Measurements from ENCODE around the gene MGAT4A.

MGAT4A gene

DNA sequence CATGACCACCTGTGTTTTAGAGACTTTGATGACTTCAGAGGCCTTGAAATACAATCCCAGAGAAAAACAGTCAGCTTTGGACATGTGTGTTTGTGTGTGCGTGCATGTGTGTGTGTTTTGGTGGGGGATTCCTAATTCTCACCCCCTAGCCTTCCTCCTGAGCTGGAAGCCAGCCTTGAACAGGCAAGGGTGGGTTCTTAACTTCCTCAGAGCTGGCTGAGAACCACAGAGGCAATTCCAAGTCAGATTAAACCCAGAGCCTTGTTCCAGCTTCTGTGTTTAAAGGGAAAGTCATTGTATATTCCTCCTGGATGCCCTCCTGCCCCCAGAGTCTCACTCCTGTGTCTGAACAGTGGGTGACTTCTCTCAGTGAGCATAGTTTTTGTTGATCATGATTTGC lies 45.2 kb upstream of the MGAT4A start:
- H3K4me3 ChIP-seq (ENCODE audit: low read depth, low read length) = no peak overlapping the region
- no peak for DNase-seq
- TF ChIP-seq, protein P1, sequence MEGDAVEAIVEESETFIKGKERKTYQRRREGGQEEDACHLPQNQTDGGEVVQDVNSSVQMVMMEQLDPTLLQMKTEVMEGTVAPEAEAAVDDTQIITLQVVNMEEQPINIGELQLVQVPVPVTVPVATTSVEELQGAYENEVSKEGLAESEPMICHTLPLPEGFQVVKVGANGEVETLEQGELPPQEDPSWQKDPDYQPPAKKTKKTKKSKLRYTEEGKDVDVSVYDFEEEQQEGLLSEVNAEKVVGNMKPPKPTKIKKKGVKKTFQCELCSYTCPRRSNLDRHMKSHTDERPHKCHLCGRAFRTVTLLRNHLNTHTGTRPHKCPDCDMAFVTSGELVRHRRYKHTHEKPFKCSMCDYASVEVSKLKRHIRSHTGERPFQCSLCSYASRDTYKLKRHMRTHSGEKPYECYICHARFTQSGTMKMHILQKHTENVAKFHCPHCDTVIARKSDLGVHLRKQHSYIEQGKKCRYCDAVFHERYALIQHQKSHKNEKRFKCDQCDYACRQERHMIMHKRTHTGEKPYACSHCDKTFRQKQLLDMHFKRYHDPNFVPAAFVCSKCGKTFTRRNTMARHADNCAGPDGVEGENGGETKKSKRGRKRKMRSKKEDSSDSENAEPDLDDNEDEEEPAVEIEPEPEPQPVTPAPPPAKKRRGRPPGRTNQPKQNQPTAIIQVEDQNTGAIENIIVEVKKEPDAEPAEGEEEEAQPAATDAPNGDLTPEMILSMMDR (IDR thresholded peaks at IDR 0.05; ENCODE audit: low read depth, low read length, missing control alignments) = no peak
- H3K36me3 ChIP-seq (replicated peaks) = no peaks in the 10 kb centered on the region
- H3K27me3 ChIP-seq (replicated peaks) = no peaks in the 10 kb centered on the region
- no peak overlapping the region for H3K27ac ChIP-seq
- in situ Hi-C loops (cut with HindIII; ENCODE audit: low pct_ligation_motif_present, low sequenced_read_pairs) = no loop called here

DNA sequence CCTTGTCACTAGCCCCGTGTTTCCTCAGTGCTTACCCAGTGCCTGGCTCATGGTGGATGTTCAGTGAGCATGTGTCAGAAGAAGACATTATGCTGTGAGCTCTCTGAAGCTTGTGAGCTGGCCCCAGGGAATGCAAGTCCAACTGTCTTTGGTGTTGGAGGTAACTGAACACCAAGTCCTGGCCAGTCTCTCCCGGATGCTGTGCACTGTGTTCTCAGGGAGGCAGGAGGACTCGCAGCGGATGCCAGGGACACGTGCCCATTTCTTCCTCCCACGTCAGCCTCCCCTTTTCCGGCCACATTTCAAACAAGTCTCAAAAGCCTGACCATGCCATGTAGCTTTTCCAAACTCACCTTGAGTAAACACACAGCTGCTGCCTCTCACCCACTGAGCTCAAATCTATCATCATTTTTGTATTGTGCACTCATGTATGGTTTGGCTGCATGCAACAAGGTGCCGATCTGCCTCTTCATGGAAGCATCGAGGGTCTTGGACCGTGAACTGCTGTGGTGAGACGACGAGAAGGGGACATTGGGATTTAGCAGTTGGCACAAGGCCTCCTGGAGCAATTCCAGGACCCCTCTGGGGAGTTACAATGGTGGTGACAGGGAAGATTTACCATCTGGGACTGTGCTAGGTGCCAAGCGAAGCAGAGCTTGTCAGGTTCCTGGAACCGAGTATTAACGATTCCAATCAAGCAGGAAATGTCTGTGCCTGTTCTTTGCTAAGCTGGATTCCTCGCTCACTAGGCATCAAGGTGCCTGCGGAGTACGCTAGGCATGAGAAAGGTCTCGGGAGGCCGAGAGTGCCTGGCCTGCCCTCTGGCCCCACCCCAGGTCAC lies 44.4 kb upstream of the MGAT4A start:
- H3K27ac ChIP-seq = no peak overlapping the region
- H3K36me3 ChIP-seq (replicated peaks) = no peaks in the 10 kb centered on the region
- no peak overlapping the region for H3K4me3 ChIP-seq (ENCODE audit: low read depth, low read length)
- no peaks in the 10 kb centered on the region for H3K27me3 ChIP-seq (replicated peaks)
- in situ Hi-C loops (cut with HindIII; ENCODE audit: low pct_ligation_motif_present, low sequenced_read_pairs) = no loop called here
- TF ChIP-seq, protein P1 (IDR thresholded peaks at IDR 0.05; ENCODE audit: low read depth, low read length, missing control alignments) = no peak
- no peak for DNase-seq

DNA sequence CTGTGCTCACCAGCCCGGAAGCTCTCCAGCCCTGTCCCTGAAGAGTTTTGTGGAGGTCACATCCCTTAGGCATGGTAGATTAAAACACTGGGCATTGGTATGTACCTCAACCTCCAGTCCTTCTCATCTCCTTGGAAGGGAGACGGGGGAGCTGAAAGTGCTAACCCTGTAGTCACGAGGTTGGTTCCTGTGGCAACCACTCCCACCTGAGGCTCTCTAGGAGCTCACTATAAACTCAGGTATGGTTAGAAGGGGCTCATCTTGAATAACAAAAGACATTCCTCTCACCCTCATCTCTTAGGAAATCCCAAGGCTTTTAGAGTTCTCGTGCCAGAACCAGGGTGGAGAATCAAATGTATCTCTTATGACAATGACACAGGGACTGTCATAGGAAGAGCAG lies 43.0 kb upstream of the MGAT4A start:
- H3K4me3 ChIP-seq (ENCODE audit: low read depth, low read length) = no peak overlapping the region
- no peaks in the 10 kb centered on the region for H3K36me3 ChIP-seq (replicated peaks)
- H3K27ac ChIP-seq = no peak overlapping the region
- DNase-seq = no peak
- in situ Hi-C loops (cut with HindIII; ENCODE audit: low pct_ligation_motif_present, low sequenced_read_pairs) = no loop called here
- TF ChIP-seq, protein P1 (IDR thresholded peaks at IDR 0.05; ENCODE audit: low read depth, low read length, missing control alignments) = no peak
- H3K27me3 ChIP-seq (replicated peaks) = no peaks in the 10 kb centered on the region

DNA sequence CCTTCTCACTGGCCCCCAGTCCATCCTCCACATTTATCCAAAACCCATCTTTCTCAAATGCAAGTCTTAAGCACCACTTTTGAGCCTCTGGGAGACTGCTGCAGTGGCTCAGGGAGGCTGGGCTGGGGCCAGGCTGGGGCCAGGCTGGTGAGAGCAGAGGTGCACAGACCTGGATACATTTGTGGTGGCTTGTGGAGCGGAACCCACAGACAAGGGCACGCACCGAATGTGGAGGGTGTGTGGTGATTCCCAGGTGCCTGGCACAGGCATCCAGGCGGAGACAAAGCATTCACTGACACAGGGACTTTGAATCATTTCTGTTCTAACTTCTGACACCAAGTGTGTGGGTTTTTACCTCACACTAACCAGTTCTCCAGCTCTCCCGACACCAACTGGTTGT lies 42.2 kb upstream of the MGAT4A start:
- Histone ChIP-seq H3K36me3 (replicated peaks) (no peaks in the 10 kb centered on the region), H3K27me3 (replicated peaks) (no peaks in the 10 kb centered on the region), H3K4me3 (ENCODE audit: low read depth, low read length) (no peak overlapping the region), H3K27ac (no peak overlapping the region)
- in situ Hi-C loops (cut with HindIII; ENCODE audit: low pct_ligation_motif_present, low sequenced_read_pairs) = no loop called here
- TF ChIP-seq, protein P1 (IDR thresholded peaks at IDR 0.05; ENCODE audit: low read depth, low read length, missing control alignments) = no peak
- DNase-seq = no peak

DNA sequence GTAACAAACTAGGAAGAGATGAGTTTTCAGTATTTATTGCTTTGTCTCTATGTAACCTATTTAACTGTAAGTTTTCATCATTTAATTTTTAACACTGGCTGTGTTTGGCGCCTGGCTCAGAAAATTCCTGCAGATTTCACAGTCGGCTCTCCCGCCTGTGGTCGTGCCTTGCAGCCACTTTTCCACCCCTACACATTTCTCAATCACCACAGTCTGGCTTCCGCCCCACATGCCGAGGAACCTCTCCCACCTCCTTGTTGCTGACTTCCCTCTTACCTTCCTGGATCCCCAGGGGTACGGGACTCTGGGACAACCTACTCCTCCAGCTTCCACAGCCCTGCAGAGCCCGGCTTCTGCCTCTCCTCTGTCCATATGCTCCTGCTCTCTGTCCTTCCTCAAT lies 41.6 kb upstream of the MGAT4A start:
- no peak for DNase-seq
- TF ChIP-seq, protein P1 (IDR thresholded peaks at IDR 0.05; ENCODE audit: low read depth, low read length, missing control alignments) = no peak
- Histone ChIP-seq H3K36me3 (replicated peaks) (no peaks in the 10 kb centered on the region), H3K4me3 (ENCODE audit: low read depth, low read length) (no peak overlapping the region), H3K27ac (no peak overlapping the region), H3K27me3 (replicated peaks) (no peaks in the 10 kb centered on the region)
- in situ Hi-C loops (cut with HindIII; ENCODE audit: low pct_ligation_motif_present, low sequenced_read_pairs) = no loop called here
